ENCODE measurements around the gene IMPA2.
"Not testable (repeated sequence)": the region's sequence is repeated elsewhere in the genome, so short reads cannot be mapped to it uniquely, and the experiment has no call there.

The IMPA2 gene

DNA sequence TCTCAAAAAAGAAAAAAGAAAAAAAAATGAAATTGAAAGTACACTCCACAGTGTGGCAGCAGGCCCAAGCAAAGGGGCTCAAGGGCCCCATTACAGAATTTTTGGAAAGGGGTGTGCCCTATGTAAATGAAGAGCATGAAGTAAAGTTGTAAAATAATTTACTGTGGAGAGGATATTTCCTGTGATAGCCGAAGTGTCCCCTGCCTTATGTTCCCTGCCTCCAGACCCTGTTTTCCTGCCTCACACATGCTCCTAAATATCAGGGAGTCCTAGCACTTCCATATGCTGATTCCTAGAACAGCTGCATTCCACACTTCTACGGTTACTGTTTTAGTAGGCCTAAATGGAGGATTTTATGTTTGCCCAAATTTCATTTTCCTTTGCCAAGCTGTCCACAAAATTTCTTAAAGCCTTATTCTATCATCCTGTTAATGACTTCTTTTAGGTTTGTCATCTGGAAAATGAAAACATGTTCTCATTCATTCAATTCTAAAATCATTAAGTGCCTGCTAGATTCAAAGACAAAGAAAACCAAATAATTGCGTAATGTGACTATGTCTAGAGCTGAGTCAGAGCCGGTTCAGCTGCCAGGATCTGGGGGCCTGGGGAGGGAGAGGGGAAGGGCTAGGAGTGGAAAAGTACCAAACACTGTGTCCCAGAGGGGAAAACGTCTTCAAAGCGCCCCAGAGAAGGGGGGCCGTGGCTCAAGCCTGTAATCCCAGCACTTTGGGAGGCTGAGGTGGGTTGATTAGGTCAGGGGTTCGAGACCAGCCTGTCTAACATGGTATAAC lies 25.9 kb upstream of the IMPA2 start:
- Mint-ChIP-seq H3K4me1 (ENCODE audit: low read depth) (no peaks in the 10 kb centered on the region), H3K36me3 (ENCODE audit: low read depth) (peaks cover 3% of the 10 kb centered on the region)

GRCh38 chr18:11956371-11957308 lies 24.7 kb upstream of the IMPA2 start:
- Mint-ChIP-seq H3K4me1 (ENCODE audit: low read depth) (no peaks in the 10 kb centered on the region), H3K27ac (no peak overlapping the region), H3K4me3 (no peak overlapping the region), H3K27me3 (no peaks in the 10 kb centered on the region), H3K9me3 (peaks cover 14% of the 10 kb centered on the region), H3K36me3 (ENCODE audit: low read depth) (peaks cover 3% of the 10 kb centered on the region)

More for the DNA sequence above, 25.9 kb upstream of the IMPA2 start:
- H3K9me3 Mint-ChIP-seq: peaks cover 14% of the 10 kb centered on the region
- no peak overlapping the region for H3K4me3 Mint-ChIP-seq
- H3K27me3 Mint-ChIP-seq: no peaks in the 10 kb centered on the region
- H3K27ac Mint-ChIP-seq: no peak overlapping the region

DNA sequence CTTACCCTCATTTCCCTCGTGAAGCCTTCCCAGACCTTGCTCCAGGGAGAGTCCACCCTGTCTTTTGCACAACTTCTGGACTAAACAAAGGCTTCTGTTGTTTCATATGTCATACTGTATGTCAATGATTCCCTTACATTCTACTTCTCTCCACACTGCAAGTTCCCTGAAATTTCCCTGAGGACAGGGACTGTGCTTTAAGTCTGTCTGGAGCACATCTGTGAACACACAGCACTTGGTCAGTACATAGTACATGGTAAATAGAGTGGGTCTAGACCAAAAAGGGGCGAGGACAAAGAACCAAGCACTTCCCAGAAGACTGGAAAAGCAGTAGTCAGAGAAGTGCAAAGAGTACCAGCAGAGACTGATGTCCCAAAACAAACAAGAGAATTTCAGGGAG lies 23.7 kb upstream of the IMPA2 start:
- no peaks in the 10 kb centered on the region for H3K27me3 Mint-ChIP-seq
- no peaks in the 10 kb centered on the region for H3K4me1 Mint-ChIP-seq (ENCODE audit: low read depth)
- H3K27ac Mint-ChIP-seq: no peak overlapping the region
- H3K9me3 Mint-ChIP-seq: peaks cover 14% of the 10 kb centered on the region
- no peak overlapping the region for H3K4me3 Mint-ChIP-seq
- H3K36me3 Mint-ChIP-seq (ENCODE audit: low read depth): peaks cover 3% of the 10 kb centered on the region

DNA sequence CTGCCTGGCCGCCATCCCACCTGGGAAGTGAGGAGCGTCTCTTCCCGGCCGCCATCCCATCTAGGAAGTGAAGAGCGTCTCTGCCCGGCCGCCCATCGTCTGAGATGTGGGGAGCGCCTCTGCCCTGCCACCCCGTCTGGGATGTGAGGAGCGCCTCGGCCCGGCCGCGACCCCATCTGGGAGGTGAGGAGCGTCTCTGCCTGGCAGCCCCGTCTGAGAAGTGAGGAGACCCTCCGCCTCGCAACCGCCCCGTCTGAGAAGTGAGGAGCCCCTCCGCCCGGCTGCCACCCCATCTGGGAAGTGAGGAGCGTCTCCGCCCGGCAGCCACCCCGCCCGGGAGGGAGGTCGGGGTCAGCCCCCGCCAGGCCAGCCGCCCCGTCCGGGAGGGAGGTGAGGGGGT lies 21.7 kb upstream of the IMPA2 start:
- H3K9me3 Mint-ChIP-seq: peaks cover 14% of the 10 kb centered on the region
- H3K36me3 Mint-ChIP-seq (ENCODE audit: low read depth); H3K27ac Mint-ChIP-seq; H3K27me3 Mint-ChIP-seq; H3K4me1 Mint-ChIP-seq (ENCODE audit: low read depth); H3K4me3 Mint-ChIP-seq: not testable (repeated sequence)

DNA sequence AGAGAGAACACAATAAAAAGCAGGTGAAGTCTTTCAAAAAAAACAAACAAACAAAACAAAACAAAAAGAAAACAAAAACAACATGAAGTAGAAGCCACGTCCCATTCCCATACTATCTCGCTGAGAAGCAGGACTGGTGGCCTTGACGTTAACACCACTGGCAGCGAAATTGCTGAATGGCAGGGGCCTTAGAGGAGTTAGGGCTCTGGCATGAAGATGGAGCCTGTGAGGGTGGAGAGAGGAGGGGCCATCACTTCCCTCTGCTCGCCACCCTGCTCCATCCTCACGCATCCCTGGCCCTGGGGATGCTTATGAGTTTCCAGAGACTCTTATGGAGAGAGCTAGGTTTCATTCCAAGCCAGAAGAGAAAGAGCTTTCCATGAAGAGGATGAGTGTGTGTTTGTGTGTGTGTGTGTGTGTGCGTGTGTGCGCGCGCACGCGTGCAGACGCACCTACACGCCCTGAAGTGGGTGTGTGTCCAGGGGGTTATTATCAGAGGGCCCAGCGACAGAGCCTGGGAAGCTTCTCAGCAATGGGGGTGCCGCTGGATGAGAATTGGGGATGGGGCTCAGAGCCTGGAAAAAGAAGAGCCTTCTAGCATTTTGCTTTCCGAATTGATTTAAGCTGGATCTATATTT lies 20.4 kb upstream of the IMPA2 start:
- H3K4me1 Mint-ChIP-seq (ENCODE audit: low read depth): no peaks in the 10 kb centered on the region
- H3K9me3 Mint-ChIP-seq: peaks cover 14% of the 10 kb centered on the region
- no peak overlapping the region for H3K27ac Mint-ChIP-seq
- H3K4me3 Mint-ChIP-seq: no peak overlapping the region
- H3K36me3 Mint-ChIP-seq (ENCODE audit: low read depth): peaks cover 3% of the 10 kb centered on the region
- H3K27me3 Mint-ChIP-seq: no peaks in the 10 kb centered on the region

- H3K4me3 Mint-ChIP-seq: no peak overlapping the region
- H3K27me3 Mint-ChIP-seq: no peaks in the 10 kb centered on the region
These were observed 18.7 kb upstream of the IMPA2 start for GRCh38 chr18:11962597-11962996.

DNA sequence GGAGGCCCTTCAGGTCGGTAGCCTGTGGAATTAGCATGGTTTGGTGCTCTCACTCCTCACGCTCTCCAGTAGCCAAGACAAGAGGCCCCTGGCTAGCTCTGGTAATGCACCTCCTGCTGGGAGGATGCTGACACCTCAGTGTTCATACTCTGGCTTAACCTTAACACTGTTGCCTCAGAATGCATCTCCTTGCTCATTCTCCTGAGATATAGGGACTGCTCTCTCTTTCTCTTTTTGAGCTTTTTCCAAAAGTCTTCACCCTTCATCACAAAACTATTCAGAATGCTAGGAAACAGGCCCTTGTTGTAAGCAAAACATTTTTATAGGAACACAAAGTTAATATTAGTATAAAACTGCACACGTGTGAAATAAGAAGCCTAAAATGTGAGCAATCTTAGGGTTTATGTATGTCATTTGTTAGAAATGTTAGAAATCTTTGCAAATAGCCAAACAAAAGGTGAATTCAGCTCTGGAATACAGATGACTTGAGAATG lies 17.3 kb upstream of the IMPA2 start:
- Mint-ChIP-seq H3K4me1 (ENCODE audit: low read depth) (no peaks in the 10 kb centered on the region), H3K4me3 (no peak overlapping the region), H3K27me3 (no peaks in the 10 kb centered on the region), H3K9me3 (no peaks in the 10 kb centered on the region), H3K27ac (no peak overlapping the region), H3K36me3 (ENCODE audit: low read depth) (no peaks in the 10 kb centered on the region)

More at GRCh38 chr18:11962597-11962996, 18.7 kb upstream of the IMPA2 start:
- no peaks in the 10 kb centered on the region for H3K4me1 Mint-ChIP-seq (ENCODE audit: low read depth)
- peaks cover under 1% of the 10 kb centered on the region for H3K36me3 Mint-ChIP-seq (ENCODE audit: low read depth)
- peaks cover 3% of the 10 kb centered on the region for H3K9me3 Mint-ChIP-seq
- no peak overlapping the region for H3K27ac Mint-ChIP-seq

DNA sequence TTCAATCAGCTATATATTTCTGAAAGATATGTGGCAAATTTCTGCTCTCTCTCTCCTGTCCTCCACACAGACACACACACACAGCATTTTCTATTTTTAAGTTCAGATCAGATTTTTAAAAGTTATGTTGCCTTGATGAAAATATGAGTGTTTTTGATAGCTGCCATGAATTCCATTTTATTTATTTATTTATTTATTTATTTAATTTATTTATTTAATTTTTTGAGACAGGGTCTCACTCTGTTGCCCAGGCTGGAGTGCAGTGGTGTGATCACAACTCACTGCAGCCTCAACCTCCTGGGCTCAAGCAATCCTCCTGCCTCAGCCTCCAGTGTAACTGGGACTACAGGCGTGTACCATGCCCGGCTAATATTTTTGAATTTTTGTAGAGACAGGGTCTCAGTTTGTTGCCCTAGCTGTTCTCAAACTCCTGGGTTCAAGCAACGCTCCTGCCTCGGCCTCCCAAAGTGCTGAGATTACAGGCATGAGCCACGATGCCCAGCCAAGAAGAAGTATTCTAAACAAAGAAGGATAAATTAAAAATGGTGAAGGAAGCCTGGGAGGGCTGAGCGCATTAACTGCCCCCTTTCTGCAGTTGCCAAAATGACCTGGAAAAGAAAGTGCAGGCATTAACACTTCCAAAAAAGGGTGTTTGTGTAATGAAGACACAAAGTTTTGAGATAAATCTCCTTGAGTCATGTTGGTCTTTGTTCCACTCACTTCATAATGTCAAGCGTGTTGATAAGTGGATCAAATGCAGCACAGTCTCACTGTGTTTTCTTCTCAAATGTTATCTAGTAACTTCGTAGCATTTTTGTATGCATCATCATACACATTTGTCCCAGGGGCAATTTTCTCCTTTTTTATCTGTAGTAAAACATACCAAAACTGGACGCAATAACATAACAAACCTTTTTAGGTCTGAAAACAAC lies 11.1 kb upstream of the IMPA2 start:
- H3K27ac Mint-ChIP-seq: no peak overlapping the region
- H3K9me3 Mint-ChIP-seq: no peaks in the 10 kb centered on the region
- H3K4me1 Mint-ChIP-seq (ENCODE audit: low read depth): no peaks in the 10 kb centered on the region
- H3K27me3 Mint-ChIP-seq: no peaks in the 10 kb centered on the region
- no peak overlapping the region for H3K4me3 Mint-ChIP-seq
- H3K36me3 Mint-ChIP-seq (ENCODE audit: low read depth): no peaks in the 10 kb centered on the region

DNA sequence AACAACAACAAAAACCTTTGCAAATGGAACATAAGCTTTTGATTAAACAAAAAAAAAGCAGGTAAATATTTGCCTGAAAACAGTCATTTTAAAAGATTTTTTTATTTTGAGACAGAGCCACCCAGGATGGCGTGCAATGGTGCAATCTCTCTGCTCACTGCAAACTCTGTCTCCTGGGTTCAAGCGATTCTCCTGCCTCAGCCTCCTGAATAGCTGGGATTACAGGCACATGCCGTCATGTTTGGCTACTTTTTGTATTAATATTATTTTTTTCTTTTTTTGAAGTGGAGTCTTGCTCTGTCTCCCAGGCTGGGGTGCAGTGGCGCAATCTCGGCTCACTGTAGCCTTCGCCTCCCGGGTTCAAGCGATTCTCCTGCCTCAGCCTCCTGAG lies 10.5 kb upstream of the IMPA2 start:
- not testable (repeated sequence) for H3K36me3 Mint-ChIP-seq (ENCODE audit: low read depth); H3K27me3 Mint-ChIP-seq; H3K4me1 Mint-ChIP-seq (ENCODE audit: low read depth); H3K9me3 Mint-ChIP-seq; H3K4me3 Mint-ChIP-seq; H3K27ac Mint-ChIP-seq

GRCh38 chr18:11972371-11973174 lies 8.7 kb upstream of the IMPA2 start:
- H3K27ac Mint-ChIP-seq: no peak overlapping the region
- H3K27me3 Mint-ChIP-seq: no peaks in the 10 kb centered on the region
- H3K4me1 Mint-ChIP-seq (ENCODE audit: low read depth): no peaks in the 10 kb centered on the region
- no peak overlapping the region for H3K4me3 Mint-ChIP-seq
- H3K36me3 Mint-ChIP-seq (ENCODE audit: low read depth): no peaks in the 10 kb centered on the region
- no peaks in the 10 kb centered on the region for H3K9me3 Mint-ChIP-seq

- Mint-ChIP-seq H3K4me1 (ENCODE audit: low read depth) (peaks cover 6% of the 10 kb centered on the region), H3K36me3 (ENCODE audit: low read depth) (no peaks in the 10 kb centered on the region), H3K4me3 (no peak overlapping the region), H3K9me3 (no peaks in the 10 kb centered on the region), H3K27me3 (no peaks in the 10 kb centered on the region), H3K27ac (no peak overlapping the region)
These were observed 6.5 kb upstream of the IMPA2 start for GRCh38 chr18:11974741-11975325.

- no peaks in the 10 kb centered on the region for H3K9me3 Mint-ChIP-seq
- no peak overlapping the region for H3K27ac Mint-ChIP-seq
- H3K27me3 Mint-ChIP-seq: no peaks in the 10 kb centered on the region
- peaks cover 12% of the 10 kb centered on the region for H3K4me1 Mint-ChIP-seq (ENCODE audit: low read depth)
- H3K36me3 Mint-ChIP-seq (ENCODE audit: low read depth): no peaks in the 10 kb centered on the region
- no peak overlapping the region for H3K4me3 Mint-ChIP-seq
These were observed 5.6 kb upstream of the IMPA2 start for GRCh38 chr18:11975723-11976122.

All from stimulated activated naive CD8-positive, alpha-beta T cell treated with anti-CD3 and anti-CD28 coated beads, Interleukin-15, Interleukin-2, amounts not matched to agents 100 ng/mL and 50 ng/mL, for 24 hours (primary cell).